ENCODE data around the gene RNFT2. TPM values are rescaled to one million over a fixed set of nuclear protein-coding genes. Genes with fewer than 3 reads are reported as not detected.

The RNFT2 gene
- total RNA-seq, 4 donors from 2014 or later = 0.26 to 0.38 TPM; not detected in 2

DNA sequence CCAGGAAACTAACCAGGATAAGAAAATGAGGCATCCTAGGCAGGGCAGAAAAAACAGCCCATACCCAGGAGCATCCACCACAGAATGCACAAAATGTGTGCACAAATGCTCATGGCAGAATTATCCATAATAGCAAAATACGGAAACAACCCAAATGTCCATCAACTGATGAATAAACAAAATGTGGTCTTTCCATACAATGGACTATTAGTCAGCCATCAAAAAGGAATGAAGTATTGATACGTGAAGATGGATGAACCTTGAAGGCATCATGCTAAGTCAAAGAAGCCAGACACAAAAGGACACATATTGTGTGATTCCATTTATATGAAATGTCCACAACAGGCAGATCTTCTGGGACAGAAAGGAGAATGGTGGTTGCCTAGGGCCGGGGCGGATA lies 124.1 kb downstream of the RNFT2 start:
- no peak for DNase-seq
- intact Hi-C loops (cut with DNase I) = no loop called here
- Histone ChIP-seq H3K4me1 (peaks cover 0 to 6% (median 0%) of the 10 kb centered on the region in 3 donors), H3K4me3 (no peak overlapping the region), H3K9me3 (no peaks in the 10 kb centered on the region), H3K27ac (no peak overlapping the region), H3K27me3 (peaks cover 0 to 57% (median 0%) of the 10 kb centered on the region in 4 donors), H3K36me3 (no peaks in the 10 kb centered on the region)
- TF ChIP-seq POLR2A (IDR thresholded peaks at IDR 0.05) = no peak
- WGBS, 2 donors = 90 to 91% methylated on average over 4 of the region's 4 CpGs

- 47% methylated on average over 5 to 6 of the region's 6 CpGs for WGBS, 2 donors
These were observed 125.2 kb downstream of the RNFT2 start for GRCh38 chr12:116863275-116863767.

GRCh38 chr12:116864371-116865160 lies 126.5 kb downstream of the RNFT2 start:
- no peaks in the 10 kb centered on the region for H3K36me3 ChIP-seq
- H3K4me1 ChIP-seq = peaks cover 0 to 6% (median 0%) of the 10 kb centered on the region in 3 donors
- no peak for DNase-seq
- intact Hi-C loops (cut with DNase I) = no loop called here
- TF ChIP-seq CTCF (IDR thresholded peaks at IDR 0.05) (no peak), POLR2A (IDR thresholded peaks at IDR 0.05) (no peak)
- WGBS, 2 donors = 46 to 66% methylated on average over 13 of the region's 13 CpGs
- H3K4me3 ChIP-seq = no peak overlapping the region
- peaks cover 0 to 34% (median 0%) of the 10 kb centered on the region in 4 donors for H3K27me3 ChIP-seq
- H3K27ac ChIP-seq = no peak overlapping the region
- no peaks in the 10 kb centered on the region for H3K9me3 ChIP-seq

More at GRCh38 chr12:116863275-116863767, 125.2 kb downstream of the RNFT2 start:
- TF ChIP-seq POLR2A (IDR thresholded peaks at IDR 0.05) (no peak), CTCF (IDR thresholded peaks at IDR 0.05) (peak in 2 of 6 experiments; percentile 19 to 44)
- Histone ChIP-seq H3K4me1 (peaks cover 0 to 6% (median 0%) of the 10 kb centered on the region in 3 donors), H3K4me3 (no peak overlapping the region), H3K9me3 (no peaks in the 10 kb centered on the region), H3K27me3 (peaks cover 0 to 46% (median 0%) of the 10 kb centered on the region in 4 donors), H3K27ac (no peak overlapping the region), H3K36me3 (no peaks in the 10 kb centered on the region)
- no peak for DNase-seq
- intact Hi-C loops (cut with DNase I) = no loop called here

GRCh38 chr12:116867523-116867922 lies 129.4 kb downstream of the RNFT2 start:
- no peaks in the 10 kb centered on the region for H3K4me1 ChIP-seq
- 85 to 91% methylated on average over 2 of the region's 2 CpGs for WGBS, 2 donors
- H3K36me3 ChIP-seq = no peaks in the 10 kb centered on the region
- TF ChIP-seq CTCF (IDR thresholded peaks at IDR 0.05) = no peak
- no peak for TF ChIP-seq POLR2A (IDR thresholded peaks at IDR 0.05)
- intact Hi-C loops (cut with DNase I) = no loop called here
- DNase-seq = no peak
- H3K27ac ChIP-seq = no peak overlapping the region
- no peak overlapping the region for H3K4me3 ChIP-seq
- peaks cover 0 to 35% (median 0%) of the 10 kb centered on the region in 4 donors for H3K27me3 ChIP-seq
- H3K9me3 ChIP-seq = no peaks in the 10 kb centered on the region

DNA sequence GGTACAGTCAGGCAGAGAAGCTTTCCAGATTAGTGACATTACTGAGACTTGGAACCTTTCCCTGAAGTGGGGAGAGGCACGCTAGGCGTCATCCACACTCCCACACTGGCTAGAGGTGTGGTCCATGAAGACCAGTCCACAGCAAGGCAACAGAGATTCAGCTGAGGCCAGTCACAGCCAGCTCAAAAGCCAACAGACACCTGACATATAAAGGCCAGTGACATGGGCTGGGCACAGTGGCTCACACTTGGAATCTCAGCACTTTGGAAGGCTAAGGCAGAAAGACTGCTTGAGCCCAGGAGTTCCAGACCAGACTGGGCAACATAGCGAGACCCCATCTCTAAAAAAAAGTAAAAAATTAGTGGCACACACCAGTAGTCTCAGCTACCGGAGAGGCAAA lies 132.2 kb downstream of the RNFT2 start:
- WGBS, 2 donors = 62 to 78% methylated on average over 1 to 4 of the region's 4 CpGs
- TF ChIP-seq POLR2A (IDR thresholded peaks at IDR 0.05) (no peak), CTCF (IDR thresholded peaks at IDR 0.05) (no peak)
- Histone ChIP-seq H3K4me1 (no peaks in the 10 kb centered on the region), H3K4me3 (no peak overlapping the region), H3K9me3 (peaks cover 0 to 8% (median 5%) of the 10 kb centered on the region in 3 donors), H3K27me3 (peaks cover 0 to 42% (median 0%) of the 10 kb centered on the region in 4 donors), H3K36me3 (no peaks in the 10 kb centered on the region), H3K27ac (no peak overlapping the region)
- intact Hi-C loops (cut with DNase I) = no loop called here
- DNase-seq = no peak

Data from esophagus squamous epithelium (tissue), 5 donors.